ENCODE measurements around the gene LRRTM3.

GRCh38 chr10:66886848-66887247 lies 39.0 kb upstream of the LRRTM3 start:
- TF ChIP-seq POLR2A (IDR thresholded peaks at IDR 0.05): no peak
- no peak for TF ChIP-seq CTCF (IDR thresholded peaks at IDR 0.05)
